ENCODE data around the gene SLC35B4.

The SLC35B4 gene

GRCh38 chr7:134327896-134328295 is 11.2 kb upstream of the SLC35B4 start:
- peak; percentile 13 for DNase-seq (ENCODE audit: low read depth)
- TF ChIP-seq CTCF (IDR thresholded peaks at IDR 0.05; ENCODE audit: low read depth, low read length, missing control alignments) = peak; percentile 54

GRCh38 chr7:134324107-134324506 is 7.4 kb upstream of the SLC35B4 start:
- no peak for TF ChIP-seq CTCF (IDR thresholded peaks at IDR 0.05; ENCODE audit: low read depth, low read length, missing control alignments)
- no peak for DNase-seq (ENCODE audit: low read depth)
- H3K4me3 ChIP-seq (ENCODE audit: low read depth, low read length) = no peak overlapping the region
- in situ Hi-C loops (cut with HindIII; ENCODE audit: low sequenced_read_pairs) = no loop called here

More at GRCh38 chr7:134327896-134328295, 11.2 kb upstream of the SLC35B4 start:
- in situ Hi-C loops (cut with HindIII; ENCODE audit: low sequenced_read_pairs) = no loop called here
- no peak overlapping the region for H3K4me3 ChIP-seq (ENCODE audit: low read depth, low read length)

- no peak overlapping the region for H3K4me3 ChIP-seq (ENCODE audit: low read depth, low read length)
- in situ Hi-C loops (cut with HindIII; ENCODE audit: low sequenced_read_pairs) = no loop called here
- no peak for DNase-seq (ENCODE audit: low read depth)
- TF ChIP-seq CTCF (IDR thresholded peaks at IDR 0.05; ENCODE audit: low read depth, low read length, missing control alignments) = no peak
Measured at GRCh38 chr7:134320201-134320600, 3.5 kb upstream of the SLC35B4 start.

DNA sequence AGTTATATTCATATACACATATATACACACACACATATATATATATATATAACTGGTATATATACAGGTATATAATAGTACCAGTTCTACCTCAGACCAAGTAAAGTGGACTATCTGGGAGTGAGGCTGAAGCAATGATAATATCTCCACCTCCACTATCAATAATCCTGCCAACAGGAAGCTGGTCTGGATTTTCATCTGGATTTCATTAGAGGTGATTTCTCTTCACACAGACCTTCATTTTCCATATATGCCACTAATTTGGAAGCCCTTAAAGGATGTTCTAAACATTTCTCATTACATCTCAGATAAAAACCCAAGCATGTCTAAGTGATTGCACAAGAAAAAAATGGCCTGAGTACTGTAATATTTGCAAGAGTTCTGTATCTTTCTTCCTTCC is 1.7 kb upstream of the SLC35B4 start:
- in situ Hi-C loops (cut with HindIII; ENCODE audit: low sequenced_read_pairs) = no loop called here
- no peak for DNase-seq (ENCODE audit: low read depth)
- H3K4me3 ChIP-seq (ENCODE audit: low read depth, low read length) = no peak overlapping the region
- no peak for TF ChIP-seq CTCF (IDR thresholded peaks at IDR 0.05; ENCODE audit: low read depth, low read length, missing control alignments)

DNA sequence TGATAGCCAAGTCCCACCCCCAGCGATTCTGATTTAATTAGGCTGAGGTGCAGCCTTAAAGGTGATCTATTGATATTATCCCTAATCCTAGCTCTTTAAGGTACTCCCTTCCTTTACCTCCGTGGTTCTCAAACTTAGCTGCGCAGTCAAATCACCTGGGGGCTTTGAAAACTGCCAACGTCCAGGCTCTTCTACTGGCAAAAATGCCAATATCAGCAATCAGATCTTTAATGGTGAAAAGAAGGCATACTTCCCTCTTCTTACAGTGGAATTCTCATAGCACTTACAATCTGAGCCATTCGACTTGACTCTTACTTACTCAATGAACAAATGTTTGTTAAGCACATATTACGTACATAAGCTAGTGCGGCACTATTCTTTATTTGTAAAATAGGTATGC is 704 bp upstream of the SLC35B4 start:
- no peak for TF ChIP-seq CTCF (IDR thresholded peaks at IDR 0.05; ENCODE audit: low read depth, low read length, missing control alignments)
- H3K4me3 ChIP-seq (ENCODE audit: low read depth, low read length) = peak overlapping the region; percentile 66
- DNase-seq (ENCODE audit: low read depth) = no peak
- in situ Hi-C loops (cut with HindIII; ENCODE audit: low sequenced_read_pairs) = no loop called here

DNA sequence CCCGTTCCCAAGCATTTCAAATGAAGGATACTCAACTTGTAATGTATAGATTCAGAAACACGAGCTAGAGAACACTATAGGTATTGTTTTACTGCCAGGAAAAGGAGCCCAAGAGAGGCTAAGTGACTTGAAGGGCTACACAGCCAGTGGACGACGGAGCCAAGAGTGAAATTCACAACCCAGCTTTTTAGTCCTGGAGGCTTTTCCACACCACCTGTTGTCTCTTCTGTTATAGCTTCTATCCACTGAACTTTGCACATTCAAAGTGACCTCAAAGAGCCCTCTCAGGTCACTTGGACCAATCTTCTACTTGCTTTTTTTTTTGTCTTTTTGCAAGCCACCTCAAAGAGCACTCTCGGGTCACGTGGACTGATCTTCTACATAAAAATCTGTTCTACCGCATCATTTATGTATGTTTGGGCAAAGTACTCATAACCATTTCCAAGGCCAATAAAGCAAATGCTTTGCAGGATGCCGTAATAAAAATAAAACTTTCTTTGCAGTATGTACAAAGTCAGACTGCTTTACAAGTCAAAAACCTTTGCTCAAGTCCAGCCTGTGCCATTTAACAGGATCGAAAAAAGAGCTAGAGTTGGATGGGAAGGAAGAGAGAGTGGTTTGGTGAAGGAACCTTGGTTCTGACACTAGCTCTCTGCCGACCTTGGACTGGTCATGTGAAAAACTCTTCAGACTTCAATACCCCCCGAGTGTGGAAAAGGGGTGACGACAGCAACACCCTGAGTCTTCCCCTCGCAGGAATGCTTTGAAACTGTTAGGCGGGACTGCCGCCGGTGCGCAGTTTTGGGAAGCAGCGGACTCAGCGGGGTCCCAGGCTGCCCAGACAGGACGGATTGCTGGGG is 821 bp downstream of the SLC35B4 start:
- TF ChIP-seq CTCF (IDR thresholded peaks at IDR 0.05; ENCODE audit: low read depth, low read length, missing control alignments) = no peak
- in situ Hi-C loops (cut with HindIII; ENCODE audit: low sequenced_read_pairs) = no loop called here
- DNase-seq (ENCODE audit: low read depth) = no peak
- H3K4me3 ChIP-seq (ENCODE audit: low read depth, low read length) = peak overlapping the region; percentile 66
